Measurements from ENCODE around the gene FAM219A. TPM values are rescaled to one million over a fixed set of nuclear protein-coding genes. Genes with fewer than 3 reads are reported as not detected.

Gene FAM219A
- total RNA-seq, 1 donor from 2014 or later = 16.9 TPM

DNA sequence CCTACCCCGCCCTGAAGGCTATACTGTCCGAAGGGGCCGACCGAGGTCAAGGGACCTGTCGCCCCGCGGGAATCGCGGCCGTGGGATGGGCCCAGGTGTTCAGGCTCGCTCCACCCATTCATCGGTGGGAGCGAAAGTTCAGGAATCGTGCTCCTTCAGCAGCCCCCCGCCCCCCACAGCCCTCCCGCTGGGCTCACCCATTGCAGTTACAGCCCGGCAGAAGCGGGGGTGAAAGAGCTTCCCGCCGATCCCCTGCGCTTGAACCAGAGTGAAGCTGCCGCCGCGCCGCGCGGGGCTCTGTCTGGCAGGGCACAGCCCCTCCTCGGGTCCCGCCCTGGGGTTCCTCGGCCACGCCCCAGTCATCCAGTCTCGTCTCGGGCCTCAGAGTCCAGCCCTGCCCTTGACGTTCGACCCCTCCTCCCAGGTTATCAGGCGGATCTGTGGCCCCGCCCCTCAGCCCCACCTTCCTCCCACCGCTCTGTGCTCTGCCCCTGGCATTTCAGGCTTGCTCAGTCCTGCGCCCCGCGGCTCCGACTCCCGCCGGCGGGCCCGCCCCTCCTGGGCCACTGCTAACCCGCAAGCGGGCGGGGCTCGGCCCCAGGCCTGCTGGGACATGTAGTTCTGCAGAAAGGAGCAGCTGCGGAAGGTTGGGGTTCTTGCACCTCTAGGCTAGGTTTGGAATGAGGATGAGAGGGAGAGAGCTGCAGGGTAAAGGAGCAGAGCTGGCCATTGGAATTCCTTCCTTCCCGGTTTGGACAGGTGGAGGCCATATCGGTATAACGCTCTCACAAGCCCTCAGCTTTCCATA lies 81.6 kb downstream of the FAM219A start, which contains the start of gene MYORG:
TSS of gene MYORG (minus strand) at position 303 of the 808 bp plus-strand sequence. CDS start 3,955 bp downstream, outside the sequence.
- no peaks in the 10 kb centered on the region for H3K9me3 Mint-ChIP-seq
- ATAC-seq (ENCODE audit: low read depth) = peak; percentile 85
- DNase-seq = peak; percentile 94
- H3K27ac Mint-ChIP-seq = peak within 1 kb of the TSS; percentile 75
- peaks cover 2% of the 10 kb centered on the region for H3K27me3 Mint-ChIP-seq
- H3K4me3 Mint-ChIP-seq = peak within 1 kb of the TSS; percentile 93
- intact Hi-C loops (cut with micrococcal nuclease) = loop anchor here (1.0 to 5.0 kb wide), 5 partner anchors 47 to 754 kb away; partner anchors contain the start of genes KIF24, NUDT2, UBAP1 and UBE2R2
- ChIA-PET POLR2A (interaction anchor here (0.6 to 1.6 kb wide), 5 partner anchors 46 to 328 kb away, joined by 3 to 9 read pairs (median 3); partner anchors contain the start of genes SIGMAR1 and UBAP2), CTCF (interaction anchor here (1.1 to 3.8 kb wide), 3 partner anchors 28 to 227 kb away, joined by 3 to 13 read pairs (median 9); no protein-coding TSS in a partner anchor)
- TF ChIP-seq, protein P1, sequence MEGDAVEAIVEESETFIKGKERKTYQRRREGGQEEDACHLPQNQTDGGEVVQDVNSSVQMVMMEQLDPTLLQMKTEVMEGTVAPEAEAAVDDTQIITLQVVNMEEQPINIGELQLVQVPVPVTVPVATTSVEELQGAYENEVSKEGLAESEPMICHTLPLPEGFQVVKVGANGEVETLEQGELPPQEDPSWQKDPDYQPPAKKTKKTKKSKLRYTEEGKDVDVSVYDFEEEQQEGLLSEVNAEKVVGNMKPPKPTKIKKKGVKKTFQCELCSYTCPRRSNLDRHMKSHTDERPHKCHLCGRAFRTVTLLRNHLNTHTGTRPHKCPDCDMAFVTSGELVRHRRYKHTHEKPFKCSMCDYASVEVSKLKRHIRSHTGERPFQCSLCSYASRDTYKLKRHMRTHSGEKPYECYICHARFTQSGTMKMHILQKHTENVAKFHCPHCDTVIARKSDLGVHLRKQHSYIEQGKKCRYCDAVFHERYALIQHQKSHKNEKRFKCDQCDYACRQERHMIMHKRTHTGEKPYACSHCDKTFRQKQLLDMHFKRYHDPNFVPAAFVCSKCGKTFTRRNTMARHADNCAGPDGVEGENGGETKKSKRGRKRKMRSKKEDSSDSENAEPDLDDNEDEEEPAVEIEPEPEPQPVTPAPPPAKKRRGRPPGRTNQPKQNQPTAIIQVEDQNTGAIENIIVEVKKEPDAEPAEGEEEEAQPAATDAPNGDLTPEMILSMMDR (IDR thresholded peaks at IDR 0.05) = no peak
- no peaks in the 10 kb centered on the region for H3K36me3 Mint-ChIP-seq (ENCODE audit: low read depth)
- peaks cover 42% of the 10 kb centered on the region for H3K4me1 Mint-ChIP-seq

DNA sequence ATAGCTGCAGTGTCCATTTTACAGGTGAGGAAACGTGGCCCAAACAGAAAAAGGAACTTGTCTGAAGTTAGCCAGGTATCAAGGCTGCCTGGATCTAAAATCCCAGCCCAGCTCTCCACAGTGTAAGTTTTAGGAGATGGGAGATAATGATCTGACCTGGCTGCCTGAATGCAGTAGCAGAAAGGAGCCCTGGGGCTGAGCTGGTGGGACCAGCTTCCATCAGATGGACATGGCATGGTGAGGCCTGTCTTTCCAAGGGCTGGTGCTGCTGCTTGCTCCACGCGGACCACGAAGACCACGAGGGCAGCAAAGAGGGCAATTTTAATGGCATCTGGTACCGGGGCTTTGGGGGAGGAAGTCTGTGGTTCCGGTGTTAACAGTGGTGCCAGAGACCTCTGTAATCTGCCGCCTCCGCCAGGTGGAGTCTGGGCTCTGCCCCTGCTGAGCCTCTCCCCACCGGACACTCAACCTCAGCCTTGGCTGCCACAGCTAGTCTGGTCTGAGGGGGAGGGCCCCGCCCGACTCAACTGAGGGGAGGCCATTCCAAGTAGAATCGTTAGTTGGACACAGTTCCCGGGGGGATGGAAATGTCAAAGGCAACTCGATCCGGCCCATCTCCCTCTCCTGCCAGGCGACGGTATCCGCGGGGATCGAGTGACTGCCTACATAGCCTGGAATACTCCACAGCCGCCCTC lies 82.3 kb downstream of the FAM219A start:
- ChIA-PET CTCF (interaction anchor here (1.1 to 3.8 kb wide), 3 partner anchors 28 to 126 kb away, joined by 3 to 13 read pairs (median 9); no protein-coding TSS in a partner anchor), POLR2A (interaction anchor here (0.6 to 1.6 kb wide), 3 partner anchors 45 to 262 kb away, joined by 3 to 9 read pairs (median 5); partner anchors contain the start of gene SIGMAR1)
- Mint-ChIP-seq H3K27ac (peak overlapping the region; percentile 75), H3K36me3 (ENCODE audit: low read depth) (no peaks in the 10 kb centered on the region), H3K4me1 (peaks cover 37% of the 10 kb centered on the region), H3K4me3 (peak overlapping the region; percentile 93), H3K27me3 (no peaks in the 10 kb centered on the region), H3K9me3 (no peaks in the 10 kb centered on the region)
- TF ChIP-seq, protein P1 (IDR thresholded peaks at IDR 0.05) = no peak
- peak; percentile 43 for DNase-seq
- ATAC-seq (ENCODE audit: low read depth) = peak; percentile 7
- intact Hi-C loops (cut with micrococcal nuclease) = loop anchor here (1.0 to 5.0 kb wide), 3 partner anchors 47 to 754 kb away; partner anchors contain the start of genes KIF24 and NUDT2

DNA sequence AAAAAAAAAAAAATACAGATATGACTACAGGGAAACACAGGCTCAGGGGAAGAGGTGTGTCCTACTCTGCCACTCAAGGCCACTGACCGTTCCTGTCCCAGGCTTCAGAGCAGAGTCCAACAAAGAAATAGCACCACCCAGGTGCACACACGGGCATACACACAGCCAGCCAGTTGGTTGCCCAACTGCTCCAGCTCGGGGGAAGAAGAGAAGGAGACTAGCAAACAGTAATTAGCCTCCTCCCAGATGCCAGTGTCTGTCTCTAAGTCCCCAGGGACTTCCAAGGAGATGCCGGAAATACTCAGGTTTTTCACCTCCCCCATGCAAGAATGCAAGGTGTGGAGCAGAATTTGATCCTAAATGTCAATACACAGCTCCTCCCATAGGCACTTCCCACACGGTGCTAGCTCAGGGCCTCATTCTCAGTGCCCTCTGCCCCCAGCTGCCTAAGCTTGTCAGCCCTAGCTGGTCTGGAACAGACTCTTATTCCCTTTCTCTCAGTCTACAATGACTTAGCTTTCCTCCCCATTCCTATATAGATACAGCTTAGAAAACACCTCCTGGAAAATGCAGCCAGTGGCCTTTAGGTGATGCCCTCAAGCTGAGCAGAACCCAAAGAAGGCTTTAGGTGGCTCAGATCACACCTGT lies 83.3 kb downstream of the FAM219A start:
- ATAC-seq (ENCODE audit: low read depth) (no peak), DNase-seq (no peak)
- no peaks in the 10 kb centered on the region for H3K36me3 Mint-ChIP-seq (ENCODE audit: low read depth)
- intact Hi-C loops (cut with micrococcal nuclease) = loop anchor here (5.0 kb wide), 2 partner anchors 737 to 753 kb away; no protein-coding TSS in a partner anchor
- CTCF ChIA-PET = interaction anchor here (1.1 to 3.8 kb wide), 3 partner anchors 29 to 127 kb away, joined by 3 to 13 read pairs (median 9); no protein-coding TSS in a partner anchor
- H3K4me3 Mint-ChIP-seq = peak overlapping the region; percentile 93
- no peaks in the 10 kb centered on the region for H3K27me3 Mint-ChIP-seq
- TF ChIP-seq, protein P1 (IDR thresholded peaks at IDR 0.05) = no peak
- no peaks in the 10 kb centered on the region for H3K9me3 Mint-ChIP-seq
- peaks cover 27% of the 10 kb centered on the region for H3K4me1 Mint-ChIP-seq
- no peak overlapping the region for H3K27ac Mint-ChIP-seq
- POLR2A ChIA-PET = interaction anchor here (0.6 kb wide), 1 partner anchor 327 kb away, joined by 3 read pairs; no protein-coding TSS in a partner anchor

DNA sequence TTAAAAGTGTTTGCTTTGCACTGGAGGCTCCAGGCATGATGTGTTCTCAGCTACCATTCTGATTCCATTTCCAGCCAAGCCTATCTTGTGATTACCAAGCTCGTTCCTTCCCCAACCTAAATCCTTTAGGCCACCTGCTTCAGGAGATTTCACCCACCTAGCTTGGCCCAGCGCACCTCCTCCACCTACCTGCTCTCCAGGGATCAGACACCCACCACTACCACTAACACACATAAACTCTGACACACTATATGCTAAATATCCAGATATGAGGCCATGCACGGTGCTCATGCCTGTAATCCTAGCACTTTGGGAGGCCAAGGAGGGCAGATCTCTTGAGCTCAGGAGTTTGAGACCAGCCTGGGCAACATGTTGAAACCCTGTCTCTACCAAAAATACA lies 84.0 kb downstream of the FAM219A start:
- Mint-ChIP-seq H3K27ac (no peak overlapping the region), H3K9me3 (no peaks in the 10 kb centered on the region), H3K27me3 (no peaks in the 10 kb centered on the region), H3K4me1 (peaks cover 20% of the 10 kb centered on the region), H3K36me3 (ENCODE audit: low read depth) (no peaks in the 10 kb centered on the region), H3K4me3 (no peak overlapping the region)
- DNase-seq = no peak
- CTCF ChIA-PET = no interaction called here
- intact Hi-C loops (cut with micrococcal nuclease) = no loop called here
- ATAC-seq (ENCODE audit: low read depth) = no peak
- POLR2A ChIA-PET = no interaction called here
- TF ChIP-seq, protein P1 (IDR thresholded peaks at IDR 0.05) = no peak
